Measurements from ENCODE around the gene C17orf78. TPM values are rescaled to one million over a fixed set of nuclear protein-coding genes. Genes with fewer than 3 reads are reported as not detected.
"Not testable (repeated sequence)": the region's sequence is repeated elsewhere in the genome, so short reads cannot be mapped to it uniquely, and the experiment has no call there.

Gene C17orf78
- total and polyA plus RNA-seq, 2 of the 8 experiments (the other 6 are each of a cell fraction or from before 2014, with no cell fraction given), result not detected

- H3K79me2 ChIP-seq (ENCODE audit: control insufficient read depth in 1 of 2, insufficient read depth in 2 of 2, low read length in 2 of 2); H4K5ac ChIP-seq (ENCODE audit: insufficient read length, low read depth, low read length); H3K9ac ChIP-seq (replicated peaks in 1 of 4; ENCODE audit: extremely low read depth in 1 of 4, low read depth in 3 of 4, low read length in 3 of 4); H4K20me1 ChIP-seq (replicated peaks in 1 of 2; ENCODE audit: control insufficient read depth in 1 of 2, insufficient read depth in 2 of 2, low read length in 2 of 2); DNase-seq (ENCODE audit: low read depth in 1 of 2, low spot score in 2 of 2); H3K79me1 ChIP-seq (ENCODE audit: low read depth, low read length); H3K27me3 ChIP-seq (replicated peaks in 1 of 4; ENCODE audit: control insufficient read depth in 3 of 4, extremely low read depth in 1 of 4, insufficient read depth in 3 of 4, low read length in 3 of 4); H2BK15ac ChIP-seq (ENCODE audit: low read length); H3K18ac ChIP-seq (ENCODE audit: extremely low read depth, low read length); H4K91ac ChIP-seq (replicated peaks; ENCODE audit: insufficient read length, low read length); H3K4me1 ChIP-seq (replicated peaks in 1 of 4; ENCODE audit: control insufficient read depth in 3 of 4, insufficient read depth in 4 of 4, low read length in 3 of 4); H3K23ac ChIP-seq (ENCODE audit: insufficient read length); H3K27ac ChIP-seq (ENCODE audit: low read depth, low read length); H3K4me3 ChIP-seq (ENCODE audit: extremely low read depth in 1 of 4, insufficient read depth in 2 of 4, low read depth in 3 of 4, low read length in 4 of 4); H3K23me2 ChIP-seq (ENCODE audit: low read depth, low read length); H3K14ac ChIP-seq (ENCODE audit: insufficient read length); H2AK5ac ChIP-seq (ENCODE audit: low read depth, low read length); H2BK20ac ChIP-seq (ENCODE audit: low read length); FAIRE-seq; H3K56ac ChIP-seq (replicated peaks; ENCODE audit: insufficient read length, low read depth, low read length); H2BK120ac ChIP-seq (replicated peaks; ENCODE audit: low read depth, low read length); POLR2A ChIA-PET (ENCODE audit: partially characterized antibody); H2BK12ac ChIP-seq (ENCODE audit: low read depth, low read length); H3K4me2 ChIP-seq (ENCODE audit: insufficient read depth in 1 of 2, low read depth in 2 of 2, low read length in 2 of 2); H2BK5ac ChIP-seq (ENCODE audit: low read depth, low read length); H3K4ac ChIP-seq (replicated peaks; ENCODE audit: insufficient read length, low read depth, low read length); H4K8ac ChIP-seq (ENCODE audit: extremely low read depth, insufficient read depth, low read length); H2AFZ ChIP-seq (ENCODE audit: low read length); H3K9me3 ChIP-seq (ENCODE audit: insufficient read depth in 2 of 2, low read depth in 1 of 2, low read length in 1 of 2): not testable (repeated sequence)
- peaks cover 0 to 47% (median 20%) of the 10 kb centered on the region in 4 experiments; a peak in 6 of 8 replicates for H3K36me3 ChIP-seq (ENCODE audit: control insufficient read depth in 2 of 4, insufficient read depth in 4 of 4, low read length in 3 of 4)
- CTCF ChIA-PET (ENCODE audit: partially characterized antibody), result interaction anchor here (1.0 to 1.1 kb wide), 2 partner anchors 79 to 127 kb away, joined by 3 to 4 read pairs; no protein-coding TSS in a partner anchor
- 92% methylated on average over 12 of the region's 12 CpGs; no CpG with 5 or more reads in 1 of the 2 experiments for whole genome bisulfite sequencing, 2 experiments (ENCODE audit: extremely low coverage in 1 of 2, insufficient coverage in 1 of 2, insufficient read length in 1 of 2, insufficient replicate concordance in 2 of 2, low coverage in 1 of 2, low lambda C conversion rate in 2 of 2, missing lambda C conversion rate in 1 of 2)
These were observed 65.7 kb downstream of the C17orf78 start for GRCh38 chr17:37441369-37442014.

Other genes with a start within 250 kb of the C17orf78 start
- gene ACACA, start 30.9 kb downstream of the C17orf78 start, total RNA-seq (2021; fragmentation: NEBNext Ultra II Directional; extraction: Animal tissue kit (Norgen Biotek cat#: 25700)), result 160 and 171 TPM in 2 replicates
- gene ACACA, start 30.9 kb downstream of the C17orf78 start, polyA plus RNA-seq (2011; rRNA removed), result 64.0 and 74.0 TPM in 2 replicates
- 18.2 and 18.5 TPM in 2 replicates for gene TADA2A, start 30.9 kb downstream of the C17orf78 start, total RNA-seq (2021; fragmentation: NEBNext Ultra II Directional; extraction: Animal tissue kit (Norgen Biotek cat#: 25700))
- gene TADA2A, start 30.9 kb downstream of the C17orf78 start, polyA plus RNA-seq (2011; rRNA removed), result 4.7 and 8.4 TPM in 2 replicates
- 20.7 and 22.1 TPM in 2 replicates for gene DUSP14, start 113.9 kb downstream of the C17orf78 start, total RNA-seq (2021; fragmentation: NEBNext Ultra II Directional; extraction: Animal tissue kit (Norgen Biotek cat#: 25700))
- gene DUSP14, start 113.9 kb downstream of the C17orf78 start, polyA plus RNA-seq (2011; rRNA removed), result 35.2 and 37.9 TPM in 2 replicates
- gene SYNRG, start 233.4 kb downstream of the C17orf78 start, total RNA-seq (2021; fragmentation: NEBNext Ultra II Directional; extraction: Animal tissue kit (Norgen Biotek cat#: 25700)), result 28.6 and 31.7 TPM in 2 replicates
- gene SYNRG, start 233.4 kb downstream of the C17orf78 start, polyA plus RNA-seq (2011; rRNA removed), result 7.4 and 7.7 TPM in 2 replicates

Measured in H1 (cell line).